Measurements from ENCODE around the gene SEC11C. TPM values are rescaled to one million over a fixed set of nuclear protein-coding genes. Genes with fewer than 3 reads are reported as not detected.

Gene SEC11C
- total RNA-seq (2022; extraction: Qiagen RNA extraction), result 54.4 to 65.5 TPM (median 61.0 TPM) in 5 replicates

GRCh38 chr18:59139615-59140301 is at the start of gene SEC11C:
Gene SEC11C, plus strand, starts transcription at chr18:59139884. Its CDS starts 65 bp downstream, at chr18:59139949.

Other genes starting within 250 kb of the SEC11C start
- gene GRP, start 80.3 kb downstream of the SEC11C start, total RNA-seq (2022; extraction: Qiagen RNA extraction), result not detected in 5 replicates
- 0.05 TPM in 1 of 5 replicates, not detected in the others for gene RAX, start 133.6 kb downstream of the SEC11C start, total RNA-seq (2022; extraction: Qiagen RNA extraction)
- gene CPLX4, start 178.8 kb downstream of the SEC11C start, total RNA-seq (2022; extraction: Qiagen RNA extraction), result not detected in 5 replicates
- 23.2 to 45.0 TPM (median 30.9 TPM) in 5 replicates for gene LMAN1, start 219.4 kb downstream of the SEC11C start, total RNA-seq (2022; extraction: Qiagen RNA extraction)

All from A549 treated with Hydrocortisone at 1 μM for 4 hours (cell line).